Erythroblast (primary cell): Measurements from ENCODE around the gene LGALS9.

Experiments
- GATA1 ChIP-seq: IDR thresholded peaks from 2 replicates; pipeline ENCODE4 v1.6.1; 2011; ENCODE audit warnings: low read depth, mild to moderate bottlenecking, control low read depth, low read length, moderate library complexity
- POLR2A ChIP-seq: IDR thresholded peaks from 2 replicates; pipeline ENCODE4 v1.6.1; 2011; ENCODE audit warnings: mild to moderate bottlenecking, low read length

GRCh38 chr17:27651411-27652345, 20.7 kb downstream of the LGALS9 start:
- no peak for TF ChIP-seq POLR2A
- no peak for TF ChIP-seq GATA1
